ENCODE results near the gene ANO6. TPM values are rescaled to one million over a fixed set of nuclear protein-coding genes. Genes with fewer than 3 reads are reported as not detected.
"Not testable (repeated sequence)": the region's sequence is repeated elsewhere in the genome, so short reads cannot be mapped to it uniquely, and the experiment has no call there.

ANO6 gene
- total and polyA plus RNA-seq, 4 donors, result 18.6 to 52.3 (median 29.1) TPM

GRCh38 chr12:45232756-45233372 is 17.0 kb downstream of the ANO6 start:
- Histone ChIP-seq H3K9me3 (ENCODE audit: control insufficient read depth in 4 of 4, low read length in 3 of 4) (no peaks in the 10 kb centered on the region), H3K4me3 (ENCODE audit: low read depth in 1 of 3, low read length in 3 of 3) (no peak overlapping the region), H3K27ac (ENCODE audit: low read depth in 1 of 2, low read length in 2 of 2) (peak overlapping the region; percentile 19 to 79), H3K9ac (ENCODE audit: low read depth in 1 of 2, low read length in 2 of 2) (no peak overlapping the region), H3K36me3 (ENCODE audit: control insufficient read depth in 4 of 4, insufficient read depth in 3 of 4, low read depth in 1 of 4, low read length in 3 of 4) (no peaks in the 10 kb centered on the region), H3K27me3 (ENCODE audit: control insufficient read depth in 4 of 4, insufficient read depth in 4 of 4, low read length in 3 of 4) (no peaks in the 10 kb centered on the region), H3K4me1 (ENCODE audit: control insufficient read depth in 4 of 4, insufficient read depth in 4 of 4, low read length in 3 of 4) (peaks cover 6 to 14% (median 9%) of the 10 kb centered on the region in 4 donors)
- 70% methylated on average over 6 of the region's 6 CpGs for WGBS
- no peak for DNase-seq (ENCODE audit: low spot score)
- TF ChIP-seq JUND (IDR thresholded peaks at IDR 0.05), result peak in 1 of 2 donors; percentile 36
- no peak for TF ChIP-seq TAF1 (conservative IDR thresholded peaks at IDR 0.05)

- no peak for DNase-seq (ENCODE audit: low spot score)
- Histone ChIP-seq H3K36me3 (ENCODE audit: control insufficient read depth in 4 of 4, insufficient read depth in 3 of 4, low read depth in 1 of 4, low read length in 3 of 4) (no peaks in the 10 kb centered on the region), H3K27me3 (ENCODE audit: control insufficient read depth in 4 of 4, insufficient read depth in 4 of 4, low read length in 3 of 4) (no peaks in the 10 kb centered on the region), H3K27ac (ENCODE audit: low read depth in 1 of 2, low read length in 2 of 2) (peak overlapping the region; percentile 70 to 79), H3K9ac (ENCODE audit: low read depth in 1 of 2, low read length in 2 of 2) (peak overlapping the region in 1 of 2 donors; percentile 12), H3K4me1 (ENCODE audit: control insufficient read depth in 4 of 4, insufficient read depth in 4 of 4, low read length in 3 of 4) (peaks cover 6 to 14% (median 9%) of the 10 kb centered on the region in 4 donors), H3K9me3 (ENCODE audit: control insufficient read depth in 4 of 4, low read length in 3 of 4) (no peaks in the 10 kb centered on the region), H3K4me3 (ENCODE audit: low read depth in 1 of 3, low read length in 3 of 3) (no peak overlapping the region)
- 41% methylated on average over 4 of the region's 4 CpGs for WGBS
- TF ChIP-seq SP1 (IDR thresholded peaks at IDR 0.05) (peak; percentile 42), REST (IDR thresholded peaks at IDR 0.05) (no peak), JUND (IDR thresholded peaks at IDR 0.05) (peak; percentile 73 to 80), NR2F2 (IDR thresholded peaks at IDR 0.05) (peak; percentile 36)
Observed at GRCh38 chr12:45234139-45234865, 18.4 kb downstream of the ANO6 start.

GRCh38 chr12:45235087-45236025 is 19.5 kb downstream of the ANO6 start:
- no peak overlapping the region for H3K4me3 ChIP-seq (ENCODE audit: low read depth in 1 of 3, low read length in 3 of 3)

GRCh38 chr12:45236383-45236782 is 20.5 kb downstream of the ANO6 start:
- not testable (repeated sequence) for H3K4me3 ChIP-seq (ENCODE audit: low read depth in 1 of 3, low read length in 3 of 3); DNase-seq (ENCODE audit: low spot score); H3K36me3 ChIP-seq (ENCODE audit: control insufficient read depth in 4 of 4, insufficient read depth in 3 of 4, low read depth in 1 of 4, low read length in 3 of 4); H3K27me3 ChIP-seq (ENCODE audit: control insufficient read depth in 4 of 4, insufficient read depth in 4 of 4, low read length in 3 of 4); H3K9ac ChIP-seq (ENCODE audit: low read depth in 1 of 2, low read length in 2 of 2); H3K27ac ChIP-seq (ENCODE audit: low read depth in 1 of 2, low read length in 2 of 2); H3K9me3 ChIP-seq (ENCODE audit: control insufficient read depth in 4 of 4, low read length in 3 of 4)
- peaks cover 6 to 14% (median 9%) of the 10 kb centered on the region in 4 donors for H3K4me1 ChIP-seq (ENCODE audit: control insufficient read depth in 4 of 4, insufficient read depth in 4 of 4, low read length in 3 of 4)
- 97% methylated on average over 2 of the region's 2 CpGs for WGBS

More at GRCh38 chr12:45235087-45236025, 19.5 kb downstream of the ANO6 start:
- no peak for DNase-seq (ENCODE audit: low spot score)
- peak overlapping the region; percentile 70 to 79 for H3K27ac ChIP-seq (ENCODE audit: low read depth in 1 of 2, low read length in 2 of 2)
- H3K9me3 ChIP-seq (ENCODE audit: control insufficient read depth in 4 of 4, low read length in 3 of 4), result no peaks in the 10 kb centered on the region
- no peaks in the 10 kb centered on the region for H3K27me3 ChIP-seq (ENCODE audit: control insufficient read depth in 4 of 4, insufficient read depth in 4 of 4, low read length in 3 of 4)
- no peaks in the 10 kb centered on the region for H3K36me3 ChIP-seq (ENCODE audit: control insufficient read depth in 4 of 4, insufficient read depth in 3 of 4, low read depth in 1 of 4, low read length in 3 of 4)
- H3K9ac ChIP-seq (ENCODE audit: low read depth in 1 of 2, low read length in 2 of 2), result peak overlapping the region in 1 of 2 donors; percentile 12
- TF ChIP-seq CTCF (IDR thresholded peaks at IDR 0.05; ENCODE audit: low read depth, low read length, missing input control), result no peak
- TF ChIP-seq HNF4A (conservative IDR thresholded peaks at IDR 0.05), result peak; percentile 56 to 81
- 86% methylated on average over 4 of the region's 4 CpGs for WGBS
- peaks cover 6 to 14% (median 9%) of the 10 kb centered on the region in 4 donors for H3K4me1 ChIP-seq (ENCODE audit: control insufficient read depth in 4 of 4, insufficient read depth in 4 of 4, low read length in 3 of 4)

Data from liver (tissue), 9 donors.